D341Med (cell line): Measurements from ENCODE around the gene NLRP4.
"Not testable (repeated sequence)": the region's sequence is repeated elsewhere in the genome, so short reads cannot be mapped to it uniquely, and the experiment has no call there.

Experiments
- DNase-seq: peaks from one replicate; pipeline ENCODE4 v3.0.0; 2012; ENCODE audit warnings: low spot score

The NLRP4 gene

DNA sequence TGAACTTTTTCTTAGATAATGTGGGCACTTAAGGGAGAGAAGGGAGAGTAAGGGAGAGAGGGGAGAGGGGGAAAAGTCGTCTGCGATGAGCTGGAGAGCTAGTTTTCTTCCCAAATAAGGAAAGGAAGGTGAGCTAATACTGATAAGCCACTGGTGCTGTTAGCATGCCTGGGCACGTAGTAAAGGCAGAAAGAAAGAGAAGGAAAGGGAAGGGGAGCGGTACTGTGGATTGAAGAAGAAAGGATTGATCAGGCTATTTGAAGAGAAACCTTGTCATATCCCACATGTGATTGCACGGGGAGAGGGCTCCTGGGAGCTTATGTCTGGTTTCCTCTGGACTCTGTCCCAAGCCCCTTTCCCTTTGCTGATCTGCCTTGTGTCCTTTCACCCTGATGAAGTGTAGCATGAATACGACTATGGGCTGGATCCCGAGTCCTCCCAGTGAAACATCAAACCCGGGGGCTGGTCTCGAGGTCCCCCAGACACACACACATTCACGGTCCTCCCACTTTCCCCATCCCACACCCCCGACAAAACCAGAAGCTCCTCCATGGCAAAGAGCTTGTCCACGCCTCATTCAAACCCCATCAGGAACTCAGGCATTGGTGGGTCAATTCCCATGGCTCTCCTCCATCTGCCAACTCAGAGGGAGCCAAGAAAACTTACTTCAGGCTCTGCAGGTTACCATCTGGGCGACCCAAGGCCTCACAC, 65.2 kb downstream of the NLRP4 start:
- DNase-seq: no peak

DNA sequence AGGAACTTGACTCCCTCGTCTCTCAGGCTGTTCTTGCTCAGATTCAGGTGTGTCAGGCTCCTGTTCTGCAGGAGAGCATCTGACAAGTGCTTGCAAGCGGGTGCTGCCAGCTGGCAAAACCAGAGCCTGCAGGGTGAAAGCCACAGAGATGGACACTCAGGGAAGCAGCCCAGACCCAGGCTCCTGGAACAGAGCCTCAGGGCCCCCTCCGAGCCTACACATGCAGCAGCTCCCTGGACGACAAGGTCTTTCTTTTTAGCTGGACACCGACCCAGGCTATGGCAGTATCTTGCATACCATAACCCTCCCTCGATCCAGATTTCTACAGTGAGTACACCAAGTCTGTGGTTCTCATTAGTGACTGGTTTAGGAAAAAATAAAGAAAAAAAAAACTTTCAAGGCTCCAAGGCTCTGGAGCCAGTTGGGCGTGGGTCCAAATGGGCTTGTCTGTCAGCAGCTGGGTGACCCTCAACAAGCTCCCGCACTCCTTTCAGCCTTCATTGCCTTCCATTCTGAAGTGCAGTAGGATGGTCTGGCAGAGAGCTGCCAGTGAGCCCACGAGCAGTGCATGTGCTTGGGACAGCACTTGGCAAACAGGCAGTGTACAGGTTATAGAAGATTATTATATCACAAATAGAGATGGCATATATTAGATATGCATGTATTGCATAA, 65.9 kb downstream of the NLRP4 start:
- DNase-seq: no peak

DNA sequence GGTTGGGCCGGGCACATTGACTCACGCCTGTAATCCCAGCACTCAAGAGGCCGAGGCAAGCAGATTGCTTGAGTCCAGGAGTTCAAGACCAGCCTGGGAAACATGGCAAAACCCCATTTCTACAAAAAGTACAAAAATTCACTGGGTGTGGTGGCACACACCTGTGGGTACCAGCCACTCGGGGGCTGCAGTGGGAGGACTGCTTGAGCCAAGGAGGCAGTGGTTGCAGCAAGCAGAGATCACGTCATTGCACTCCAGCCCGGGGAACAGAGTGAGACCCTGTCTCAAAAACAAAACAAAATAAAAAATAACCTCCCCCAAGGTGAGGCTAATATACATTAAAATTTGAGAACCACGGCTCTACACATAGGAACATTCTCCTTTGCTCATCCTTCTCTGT, 70.9 kb downstream of the NLRP4 start:
- no peak for DNase-seq

DNA sequence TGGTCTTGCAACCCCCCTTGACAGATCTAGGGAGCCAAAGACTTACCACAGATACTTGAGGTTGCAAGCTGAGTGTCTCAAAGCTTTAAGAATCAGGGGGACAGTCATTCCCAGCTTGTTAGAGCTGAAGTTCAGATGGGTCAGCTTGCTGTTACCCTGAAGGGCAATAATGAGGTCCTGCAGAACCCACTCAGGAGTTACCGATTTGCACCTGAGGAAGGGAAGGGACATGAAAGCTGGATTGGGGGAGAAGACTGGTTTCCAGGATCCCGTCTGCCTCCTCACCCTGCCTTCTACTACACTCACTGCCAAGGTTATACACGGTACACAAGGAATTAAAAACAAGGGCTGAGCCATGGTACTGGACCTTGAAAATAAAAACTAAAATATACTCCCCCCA, 71.4 kb downstream of the NLRP4 start:
- DNase-seq: no peak

DNA sequence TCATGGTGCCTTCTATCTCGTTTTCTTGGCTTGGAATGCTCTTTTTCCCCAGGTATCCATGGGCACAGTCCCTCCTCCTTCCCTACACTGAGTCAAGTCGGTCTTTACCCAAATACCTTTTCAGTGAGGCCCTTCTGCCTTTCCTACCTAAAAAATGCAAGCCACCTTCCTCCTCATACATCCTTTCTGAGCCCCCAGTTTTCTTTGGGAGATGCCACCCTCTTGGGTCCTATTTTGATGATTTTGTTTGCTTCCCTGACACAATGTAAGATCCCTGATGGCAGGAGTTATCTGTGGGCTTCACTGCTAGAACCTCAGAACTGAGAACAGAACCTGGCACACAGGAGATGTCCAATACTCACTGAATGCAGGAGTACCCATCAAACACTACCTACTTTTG, 73.5 kb downstream of the NLRP4 start:
- DNase-seq: no peak

DNA sequence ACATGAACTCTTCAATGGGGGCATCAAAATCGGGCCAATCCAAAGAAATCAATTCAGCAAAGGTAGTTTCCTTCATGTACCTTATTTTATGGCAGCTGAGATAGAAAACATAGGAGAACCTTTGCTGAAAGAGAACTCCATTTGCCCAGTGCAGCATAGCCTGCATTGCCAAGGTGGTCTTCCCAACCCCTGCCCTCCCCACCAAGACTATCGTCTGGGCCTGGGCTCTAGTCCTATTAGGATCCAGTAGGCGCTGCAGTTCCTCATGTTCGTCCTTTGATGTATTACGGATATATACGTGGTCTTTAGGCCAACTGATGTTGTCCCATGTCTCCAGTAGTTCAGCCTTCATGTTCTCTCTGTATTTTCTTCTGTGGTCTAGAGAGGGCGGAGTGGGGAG, 76.6 kb downstream of the NLRP4 start:
- DNase-seq: no peak

DNA sequence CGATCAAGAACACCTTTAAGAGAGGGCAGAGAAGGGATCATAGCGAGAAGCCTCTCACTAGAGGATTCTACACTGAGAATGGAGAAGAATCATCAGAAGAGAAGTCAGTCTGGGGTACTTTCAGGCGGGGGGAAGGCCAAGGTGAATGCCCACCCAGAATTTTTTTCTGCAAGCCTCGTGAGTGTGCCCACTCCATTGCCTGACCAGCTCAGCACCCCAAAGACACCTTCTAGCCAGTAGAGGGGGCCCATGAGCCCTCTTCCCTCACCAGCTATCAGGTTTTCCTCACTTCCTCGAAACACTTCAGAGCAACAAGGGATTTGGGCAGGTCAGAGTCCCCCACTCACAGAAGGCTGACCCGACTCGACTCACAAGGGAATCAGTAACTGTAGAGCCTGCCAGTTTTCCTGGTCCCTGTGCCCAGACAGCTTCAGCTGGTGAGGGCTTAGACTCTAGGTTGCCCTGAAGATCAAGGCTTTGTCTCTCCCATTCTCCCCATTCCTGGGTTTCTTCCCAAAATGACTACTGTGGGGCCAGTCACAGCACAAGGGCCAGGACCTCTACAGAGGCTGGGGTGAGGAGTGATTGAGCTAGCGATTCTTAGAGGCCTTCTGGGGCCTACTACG, 77.4 kb downstream of the NLRP4 start:
- DNase-seq: peak; percentile 51

DNA sequence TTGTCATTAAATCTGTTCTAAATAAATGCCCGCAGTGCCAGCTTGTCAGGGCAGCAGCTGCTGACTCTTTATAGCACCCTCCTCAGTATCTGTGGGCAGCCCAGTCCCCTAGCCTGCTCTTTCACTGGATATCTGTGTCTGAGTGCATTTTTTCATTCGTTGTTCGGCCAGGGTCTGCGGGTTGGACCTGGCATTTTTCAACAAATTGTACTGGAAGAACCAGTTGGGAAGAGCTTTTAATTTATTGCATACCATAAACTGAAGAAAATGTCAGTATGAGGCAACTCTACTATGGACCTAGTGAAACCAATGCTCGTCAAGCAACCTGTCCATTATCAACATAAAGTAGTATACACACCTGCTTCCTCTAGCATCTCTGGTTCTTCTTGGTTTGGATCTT, 87.2 kb downstream of the NLRP4 start:
- DNase-seq: no peak

DNA sequence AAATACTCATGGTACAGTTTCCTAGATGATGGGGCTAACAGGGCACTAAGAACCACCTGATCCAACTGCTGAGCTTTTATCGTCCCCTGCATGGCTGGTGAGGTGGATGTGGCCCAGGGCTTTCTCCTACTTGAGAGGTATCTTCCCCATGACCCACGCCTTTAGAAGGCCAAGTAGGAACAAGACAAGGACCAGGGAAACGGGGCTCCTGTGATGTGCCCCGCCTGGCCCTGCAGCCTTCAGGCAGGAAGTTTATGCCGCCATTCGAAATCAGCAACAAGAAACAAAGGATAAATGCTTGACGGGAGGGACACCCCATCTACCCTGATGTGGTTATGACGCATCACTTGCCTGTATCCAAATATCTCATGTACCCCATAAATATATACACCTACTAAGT, 91.7 kb downstream of the NLRP4 start:
- DNase-seq: no peak

DNA sequence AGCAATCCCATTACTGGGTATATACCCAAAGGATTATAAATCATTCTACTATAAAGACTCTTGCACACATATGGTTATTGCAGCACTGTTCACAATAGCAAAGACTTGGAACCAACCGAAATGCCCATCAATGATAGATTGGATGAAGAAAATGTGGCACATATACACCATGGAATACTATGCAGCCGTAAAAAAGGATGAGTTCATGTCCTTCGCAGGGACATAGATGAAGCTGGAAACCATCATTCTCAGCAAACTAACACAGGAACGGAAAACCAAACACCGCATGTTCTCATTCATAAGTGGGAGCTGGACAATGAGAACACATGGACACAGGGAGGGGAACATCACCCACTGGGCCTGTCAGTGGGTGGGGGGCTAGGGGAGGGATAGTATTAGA, 92.9 kb downstream of the NLRP4 start:
- not testable (repeated sequence) for DNase-seq

DNA sequence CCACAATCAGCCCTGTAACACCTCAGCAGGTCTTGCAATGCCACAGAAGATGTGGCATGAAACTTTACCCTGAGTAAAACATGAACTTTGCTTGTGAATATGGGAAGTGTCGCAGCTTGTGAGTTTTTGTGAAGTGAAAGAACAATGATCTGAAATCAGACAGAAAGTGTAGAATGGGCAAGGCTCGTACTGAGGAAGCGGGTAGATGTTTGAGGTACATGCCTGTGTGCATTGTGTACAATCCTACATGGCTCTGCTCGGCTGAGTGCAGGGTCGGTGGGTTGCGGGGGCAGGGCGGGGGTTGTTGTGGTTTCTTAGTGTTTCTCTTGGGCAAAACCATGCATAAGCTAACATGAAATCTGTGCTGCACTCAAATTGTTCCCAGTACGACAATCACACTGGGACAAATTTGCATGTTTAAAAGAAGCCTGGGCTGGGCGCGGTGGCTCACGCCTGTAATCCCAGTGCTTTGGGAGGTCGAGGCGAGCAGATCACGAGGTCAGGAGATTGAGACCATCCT, 94.7 kb downstream of the NLRP4 start:
- no peak for DNase-seq
